Thoracic aorta (tissue), 2 donors: ENCODE results near the gene CSF1. TPM values are rescaled to one million over a fixed set of nuclear protein-coding genes. Genes with fewer than 3 reads are reported as not detected.
"Not testable (repeated sequence)": the region's sequence is repeated elsewhere in the genome, so short reads cannot be mapped to it uniquely, and the experiment has no call there.

Experiments
- ATAC-seq: fragments of 150-250 bp; one replicate; pipeline ENCODE4 v1.8.0; 2017; ENCODE audit warnings: low read depth; ENCODE audit not compliant: insufficient number of reproducible peaks, low FRiP score
- DNase-seq: peaks from one replicate; pipeline ENCODE4 v3.0.0-alpha.2; 2020; ENCODE audit warnings: low spot score
- H3K27ac ChIP-seq, 2 donors: fragments of 200-600 bp; sonication (generic); 1 replicate in 1 of 2; 2 replicates in 1 of 2; pipeline ENCODE4 v1.5.1; 2016; ENCODE audit warnings: mild to moderate bottlenecking in 2 of 2, moderate library complexity in 2 of 2
- H3K27me3 ChIP-seq: fragments of 200-600 bp; sonication (generic); replicated peaks from 2 replicates; pipeline ENCODE4 v1.6.0; 2016; ENCODE audit warnings: mild to moderate bottlenecking; ENCODE audit not compliant: insufficient read depth
- H3K36me3 ChIP-seq: fragments of 200-600 bp; sonication (generic); one replicate; pipeline ENCODE4 v1.5.1; 2016
- H3K4me1 ChIP-seq, 2 donors: fragments of 200-600 bp; sonication (generic); 1 replicate in 1 of 2; 2 replicates in 1 of 2; pipeline versions ENCODE4 v1.5.1 to v1.6.0; 2016; ENCODE audit warnings: low read depth in 2 of 2, mild to moderate bottlenecking in 1 of 2; ENCODE audit not compliant: control insufficient read depth in 1 of 2
- H3K4me3 ChIP-seq: fragments of 200-600 bp; sonication (generic); 2 replicates; pipeline ENCODE4 v1.5.1; 2016; ENCODE audit warnings: mild to moderate bottlenecking
- H3K9me3 ChIP-seq: fragments of 200-600 bp; sonication (generic); 2 replicates; pipeline ENCODE4 v1.5.1; 2016
- total RNA-seq, 2 donors: library from RNA; depleted of rRNA; stranded (reverse); fragments of >200 nt; gene quantifications; one replicate each; pipeline versions ENCODE4 v1.1.0 to v1.2.3, GENCODE V29; 2016
- TF ChIP-seq, protein P1 (sequence below): fragments of 200-600 bp; sonication (generic); IDR thresholded peaks from one replicate; pipeline ENCODE4 v1.5.1; 2019; ENCODE audit warnings: antibody characterized with exemption

Gene CSF1
- total RNA-seq, 2 donors from 2014 or later = 146 to 171 TPM

- peaks cover 11 to 35% of the 10 kb centered on the region in 2 donors for H3K4me1 ChIP-seq
- H3K27ac ChIP-seq = no peak overlapping the region
- no peaks in the 10 kb centered on the region for H3K27me3 ChIP-seq
- no peak for ATAC-seq
- DNase-seq = no peak
- no peaks in the 10 kb centered on the region for H3K9me3 ChIP-seq
- peaks cover 55% of the 10 kb centered on the region for H3K36me3 ChIP-seq
- TF ChIP-seq, protein P1, sequence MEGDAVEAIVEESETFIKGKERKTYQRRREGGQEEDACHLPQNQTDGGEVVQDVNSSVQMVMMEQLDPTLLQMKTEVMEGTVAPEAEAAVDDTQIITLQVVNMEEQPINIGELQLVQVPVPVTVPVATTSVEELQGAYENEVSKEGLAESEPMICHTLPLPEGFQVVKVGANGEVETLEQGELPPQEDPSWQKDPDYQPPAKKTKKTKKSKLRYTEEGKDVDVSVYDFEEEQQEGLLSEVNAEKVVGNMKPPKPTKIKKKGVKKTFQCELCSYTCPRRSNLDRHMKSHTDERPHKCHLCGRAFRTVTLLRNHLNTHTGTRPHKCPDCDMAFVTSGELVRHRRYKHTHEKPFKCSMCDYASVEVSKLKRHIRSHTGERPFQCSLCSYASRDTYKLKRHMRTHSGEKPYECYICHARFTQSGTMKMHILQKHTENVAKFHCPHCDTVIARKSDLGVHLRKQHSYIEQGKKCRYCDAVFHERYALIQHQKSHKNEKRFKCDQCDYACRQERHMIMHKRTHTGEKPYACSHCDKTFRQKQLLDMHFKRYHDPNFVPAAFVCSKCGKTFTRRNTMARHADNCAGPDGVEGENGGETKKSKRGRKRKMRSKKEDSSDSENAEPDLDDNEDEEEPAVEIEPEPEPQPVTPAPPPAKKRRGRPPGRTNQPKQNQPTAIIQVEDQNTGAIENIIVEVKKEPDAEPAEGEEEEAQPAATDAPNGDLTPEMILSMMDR = no peak
- no peak overlapping the region for H3K4me3 ChIP-seq
Observed at GRCh38 chr1:109917768-109918606, 7.3 kb downstream of the CSF1 start.

DNA sequence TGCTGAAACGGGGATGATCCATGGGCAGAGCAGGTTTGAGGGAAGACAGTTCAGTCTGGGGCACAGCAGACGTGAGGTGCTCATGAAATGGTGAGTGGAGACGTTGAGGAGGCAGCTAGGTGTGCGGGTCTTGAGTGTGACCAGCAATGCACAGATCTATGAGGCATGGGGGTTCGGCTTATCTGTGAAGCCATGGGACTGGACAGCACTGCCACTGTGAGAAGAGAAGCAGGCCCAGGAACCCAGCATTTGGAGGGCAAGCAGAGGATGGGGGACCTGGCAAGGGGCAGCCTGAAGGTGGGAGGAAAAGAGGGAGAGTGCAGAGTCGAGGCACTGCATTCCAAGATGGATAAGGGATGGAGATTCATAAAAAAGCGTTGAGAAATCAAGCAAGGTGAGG lies 8.0 kb downstream of the CSF1 start:
- Histone ChIP-seq H3K36me3 (peaks cover 62% of the 10 kb centered on the region), H3K4me3 (no peak overlapping the region), H3K27me3 (no peaks in the 10 kb centered on the region), H3K27ac (no peak overlapping the region), H3K9me3 (no peaks in the 10 kb centered on the region), H3K4me1 (peaks cover 5 to 28% of the 10 kb centered on the region in 2 donors)
- TF ChIP-seq, protein P1 = no peak
- no peak for ATAC-seq
- no peak for DNase-seq

DNA sequence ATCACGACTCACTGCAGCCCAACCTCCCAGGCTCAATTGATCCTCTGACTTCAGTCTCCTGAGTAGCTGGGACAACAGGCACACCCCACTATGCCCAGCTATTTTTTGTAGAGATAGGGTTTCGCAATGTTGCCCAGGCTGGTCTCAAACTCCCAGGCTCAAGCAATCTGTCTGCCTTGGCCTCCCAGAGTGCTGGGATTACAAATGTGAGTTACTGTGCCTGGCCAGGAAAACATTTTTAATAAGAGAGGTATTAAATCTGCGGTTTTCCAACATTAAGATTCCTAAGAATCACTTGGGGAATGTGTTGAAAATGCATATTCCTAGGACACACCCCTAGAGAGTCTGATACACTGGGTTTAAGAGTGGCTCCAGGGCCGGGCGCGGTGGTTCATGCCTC lies 8.7 kb downstream of the CSF1 start:
- ATAC-seq (no peak), DNase-seq (no peak)
- H3K4me1 ChIP-seq = peaks cover 5 to 22% of the 10 kb centered on the region in 2 donors
- TF ChIP-seq, protein P1 = no peak
- H3K4me3 ChIP-seq = no peak overlapping the region
- H3K27me3 ChIP-seq = no peaks in the 10 kb centered on the region
- no peak overlapping the region for H3K27ac ChIP-seq
- H3K36me3 ChIP-seq = peaks cover 67% of the 10 kb centered on the region
- no peaks in the 10 kb centered on the region for H3K9me3 ChIP-seq

- H3K27ac ChIP-seq, DNase-seq: not testable (repeated sequence)
- peaks cover 5 to 16% of the 10 kb centered on the region in 2 donors for H3K4me1 ChIP-seq
Observed at GRCh38 chr1:109920391-109920790, 9.7 kb downstream of the CSF1 start.

DNA sequence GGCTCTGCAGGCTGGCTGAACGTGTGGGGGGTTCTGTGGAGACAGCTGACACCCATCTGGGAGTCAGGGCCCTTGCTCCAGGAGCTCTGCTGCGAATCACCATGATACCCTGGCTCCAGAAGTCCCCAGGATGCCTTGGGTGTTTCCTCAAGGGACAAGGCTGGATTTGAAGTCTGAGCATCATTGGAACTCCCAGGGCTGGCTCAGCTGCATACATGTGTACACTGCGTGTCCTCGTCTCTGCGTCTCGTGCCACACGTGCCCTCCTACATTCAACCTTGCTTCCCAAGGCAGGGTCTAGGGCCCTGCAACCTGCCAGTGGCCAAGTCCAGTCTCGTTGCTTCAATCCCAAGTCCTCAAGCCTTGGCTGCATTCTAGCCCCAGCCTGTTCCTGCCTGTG lies 11.7 kb downstream of the CSF1 start:
- Histone ChIP-seq H3K27ac (no peak overlapping the region), H3K4me1 (peaks cover 6 to 23% of the 10 kb centered on the region in 2 donors), H3K9me3 (no peaks in the 10 kb centered on the region), H3K4me3 (no peak overlapping the region), H3K27me3 (no peaks in the 10 kb centered on the region), H3K36me3 (peaks cover 67% of the 10 kb centered on the region)
- ATAC-seq = no peak
- DNase-seq = no peak
- TF ChIP-seq, protein P1 = no peak

More at GRCh38 chr1:109920391-109920790, 9.7 kb downstream of the CSF1 start:
- not testable (repeated sequence) for H3K9me3 ChIP-seq, H3K4me3 ChIP-seq, ATAC-seq, H3K27me3 ChIP-seq
- H3K36me3 ChIP-seq = peaks cover 77% of the 10 kb centered on the region
